GM19372 (cell line): ENCODE data around the gene LTA4H.
"Not testable (repeated sequence)": the region's sequence is repeated elsewhere in the genome, so short reads cannot be mapped to it uniquely, and the experiment has no call there.

Source experiments
- ATAC-seq: cut with Tn5 transposase; IDR thresholded peaks from one replicate; pipeline ENCODE4 v1.9.1; 2021; ENCODE audit warnings: mild to moderate bottlenecking, low read depth, moderate library complexity; ENCODE audit not compliant: unreplicated experiment

Gene LTA4H

DNA sequence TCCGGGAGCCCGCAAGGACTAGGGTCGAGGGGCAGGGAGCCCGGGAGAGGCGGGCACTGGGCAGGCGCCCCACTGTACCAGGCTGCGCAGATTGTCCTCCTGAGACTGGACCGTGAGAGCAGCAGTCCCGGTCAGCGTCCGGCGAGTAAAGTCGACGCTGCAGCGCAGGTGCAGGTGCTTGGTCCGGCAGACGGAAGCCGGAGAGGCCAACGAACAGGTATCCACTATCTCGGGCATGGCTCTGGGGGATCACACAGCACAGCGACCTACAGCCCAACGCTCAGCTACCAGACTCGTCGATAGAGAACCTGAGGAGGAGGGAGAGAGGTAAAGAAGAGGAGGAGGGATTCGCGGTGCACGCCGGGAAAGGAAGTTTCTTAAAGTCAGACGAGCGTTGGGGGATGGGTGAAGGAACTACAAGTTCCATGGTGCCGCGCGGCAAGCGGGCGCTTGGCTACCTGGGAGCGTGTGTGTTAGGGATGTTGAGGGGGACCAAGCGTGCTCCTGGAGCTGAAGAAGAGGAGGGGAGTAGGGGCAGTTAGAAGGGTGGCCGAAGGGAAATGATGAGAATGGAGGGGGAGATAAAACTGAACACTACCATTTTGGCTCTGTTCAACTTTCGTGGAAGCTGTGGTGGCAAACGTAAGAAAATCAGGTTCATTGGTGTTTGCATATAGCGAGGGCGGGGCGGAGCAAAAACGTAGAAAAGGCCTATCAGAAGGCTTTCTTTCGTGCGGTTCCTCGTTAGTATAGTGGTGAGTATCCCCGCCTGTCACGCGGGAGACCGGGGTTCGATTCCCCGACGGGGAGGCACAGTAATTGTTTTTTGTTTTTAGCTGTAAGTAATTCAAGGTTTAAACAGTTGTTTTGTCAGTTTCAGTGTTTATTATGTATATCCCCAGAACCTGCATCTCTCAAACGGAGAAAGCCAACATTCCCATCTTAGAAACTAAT, at the start of gene LTA4H:
LTA4H (minus strand) TSS at position 305 of the 954 bp plus-strand sequence; CDS start at position 237, 68 bp downstream.
- peak; percentile 90 for ATAC-seq

DNA sequence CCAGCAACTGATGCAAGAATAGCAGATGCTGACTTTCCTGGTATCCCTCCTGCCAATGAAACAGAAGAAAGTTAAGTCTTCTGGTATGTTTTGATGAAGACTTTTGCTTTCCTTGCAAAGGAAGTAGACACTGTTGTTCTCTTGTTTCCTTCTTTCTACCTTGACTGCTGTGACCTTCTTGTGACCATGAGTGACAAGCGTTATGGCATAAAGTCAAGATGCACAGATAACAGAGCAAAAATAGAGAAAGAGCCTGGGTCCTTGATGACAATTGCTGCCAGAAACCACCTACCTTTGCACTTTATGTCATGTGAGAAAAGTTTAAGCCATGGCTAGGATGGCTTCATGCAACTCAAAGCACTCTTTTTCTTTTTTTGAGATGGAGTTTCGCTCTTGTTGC, 49.2 kb upstream of the LTA4H start:
- ATAC-seq: no peak

DNA sequence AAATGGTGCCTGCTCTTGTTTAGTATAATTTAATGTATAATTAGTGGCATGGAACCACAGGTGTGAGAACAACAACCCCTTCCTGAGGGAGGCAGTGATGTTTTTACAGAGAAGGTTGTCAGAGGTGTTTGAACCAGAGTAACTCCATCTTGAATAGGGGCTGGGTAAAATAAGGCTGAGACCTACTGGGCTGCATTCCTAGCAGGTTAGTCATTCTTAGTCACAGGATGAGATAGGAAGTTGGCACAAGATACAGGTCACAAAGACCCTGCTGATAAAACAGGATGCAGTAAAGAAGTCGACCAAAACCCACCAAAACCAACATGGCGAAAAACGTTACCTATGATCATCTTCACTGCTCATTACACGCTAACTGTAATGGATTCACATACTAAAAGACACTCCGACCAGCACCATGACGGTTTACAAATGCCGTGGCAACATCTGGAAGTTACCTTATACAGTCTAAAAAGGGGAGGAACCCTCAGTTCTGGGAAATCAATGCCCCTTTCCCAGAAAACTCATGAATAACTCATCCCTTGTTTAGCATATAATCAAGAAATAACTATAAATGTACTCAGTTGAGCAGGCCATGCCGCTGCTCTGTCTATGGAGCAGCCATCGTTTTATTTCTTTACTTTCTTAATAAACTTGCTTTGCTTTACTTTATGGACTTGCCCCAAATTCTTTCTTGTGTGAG, 47.8 kb upstream of the LTA4H start:
- ATAC-seq: no peak

DNA sequence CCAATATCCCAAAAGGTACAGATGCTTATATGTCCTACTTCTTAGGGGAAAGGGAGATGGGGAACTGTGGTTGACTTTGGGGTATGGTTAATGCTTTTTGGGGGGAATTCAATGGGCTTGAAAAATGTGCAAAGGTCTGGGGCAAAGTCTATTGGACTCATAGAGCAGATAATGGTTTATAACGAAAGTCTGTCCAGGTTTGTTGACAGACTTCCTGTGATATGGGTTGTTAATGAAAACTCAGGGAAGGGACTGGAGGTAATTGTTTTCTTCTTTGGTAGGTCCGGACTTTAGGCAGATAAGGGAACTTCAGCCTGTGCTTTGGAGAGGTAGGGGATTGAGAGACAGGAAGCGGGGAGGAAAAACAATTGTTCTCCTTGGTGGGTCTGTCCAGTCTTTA, 46.2 kb upstream of the LTA4H start:
- no peak for ATAC-seq

DNA sequence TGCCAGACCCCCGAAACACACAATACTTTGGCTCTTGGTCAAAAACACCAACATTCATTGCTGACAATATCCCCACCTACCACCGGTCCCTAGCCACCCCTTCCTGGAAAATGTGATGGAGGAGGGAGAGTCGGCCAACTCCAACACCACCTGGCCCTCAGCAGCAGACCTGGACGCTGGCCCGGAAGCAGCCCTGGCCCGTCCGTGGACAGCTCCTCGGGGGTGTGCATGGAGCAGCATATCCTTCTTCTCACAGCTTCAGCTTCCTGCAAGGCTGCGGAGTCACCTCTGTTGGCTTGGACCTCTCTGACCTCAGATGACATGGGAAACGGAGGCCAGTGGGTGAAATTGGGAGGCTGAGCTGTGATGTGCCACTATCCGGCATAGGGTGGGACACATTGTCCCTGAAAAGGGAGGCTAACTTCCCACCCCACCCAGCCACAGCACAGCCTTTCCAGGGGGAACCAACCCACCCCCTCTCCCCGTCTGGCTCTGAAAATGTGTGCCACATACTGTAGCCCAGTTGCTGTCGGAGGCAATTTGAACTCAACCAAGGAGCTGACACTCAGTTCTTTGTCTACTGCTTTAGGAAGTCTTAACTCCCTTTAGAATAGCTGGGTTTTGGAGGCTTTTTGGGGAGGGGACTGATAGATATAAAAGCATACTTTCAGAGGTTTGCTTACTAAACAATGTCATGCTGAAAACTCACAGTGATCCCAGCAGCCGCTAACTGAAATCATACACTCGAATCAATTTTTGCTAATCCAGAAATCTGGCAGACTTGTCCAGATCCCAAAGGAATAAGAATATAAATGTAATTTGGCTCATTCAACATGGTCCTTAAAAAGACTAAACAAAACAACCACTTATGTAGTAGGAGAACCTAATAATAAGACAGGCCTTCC, 43.1 kb upstream of the LTA4H start:
- ATAC-seq: no peak

DNA sequence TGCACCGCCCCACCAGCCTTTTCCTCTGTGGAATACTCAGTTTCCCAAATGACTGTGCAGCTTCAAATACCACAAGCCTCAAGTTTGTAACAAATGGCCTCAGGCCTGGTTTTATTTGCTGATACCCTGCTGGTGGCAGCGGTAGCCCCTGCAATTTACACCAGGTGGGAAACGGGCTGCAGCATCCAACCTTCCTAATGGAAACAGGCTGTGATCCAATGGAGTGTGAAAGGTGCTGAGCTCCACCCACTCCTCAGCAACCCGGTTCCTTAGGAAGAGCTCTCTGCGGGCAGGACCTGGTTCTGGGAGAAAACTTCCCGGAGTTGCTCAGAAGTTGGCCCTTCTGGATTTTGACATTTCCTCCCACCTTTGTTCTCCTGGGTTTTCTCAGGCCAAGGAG, 41.7 kb upstream of the LTA4H start:
- no peak for ATAC-seq

DNA sequence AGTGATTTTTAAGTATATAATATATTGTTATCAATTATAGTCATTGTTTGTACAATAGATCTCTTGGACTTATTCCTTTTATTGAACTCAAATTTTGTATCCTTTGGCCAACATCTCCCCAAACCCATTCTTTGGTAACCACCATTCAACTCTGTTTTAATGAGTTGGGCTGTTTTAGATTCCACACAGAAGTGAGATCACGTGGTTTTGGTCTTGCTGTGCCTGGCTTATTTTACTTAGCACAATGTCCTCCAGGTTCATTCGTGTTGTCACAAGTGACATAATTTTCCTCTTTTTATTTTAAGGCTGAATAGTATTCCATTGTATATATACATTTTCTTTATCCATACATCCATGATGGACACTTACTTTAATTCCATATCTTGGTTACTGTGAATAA, 40.2 kb upstream of the LTA4H start:
- ATAC-seq: no peak

DNA sequence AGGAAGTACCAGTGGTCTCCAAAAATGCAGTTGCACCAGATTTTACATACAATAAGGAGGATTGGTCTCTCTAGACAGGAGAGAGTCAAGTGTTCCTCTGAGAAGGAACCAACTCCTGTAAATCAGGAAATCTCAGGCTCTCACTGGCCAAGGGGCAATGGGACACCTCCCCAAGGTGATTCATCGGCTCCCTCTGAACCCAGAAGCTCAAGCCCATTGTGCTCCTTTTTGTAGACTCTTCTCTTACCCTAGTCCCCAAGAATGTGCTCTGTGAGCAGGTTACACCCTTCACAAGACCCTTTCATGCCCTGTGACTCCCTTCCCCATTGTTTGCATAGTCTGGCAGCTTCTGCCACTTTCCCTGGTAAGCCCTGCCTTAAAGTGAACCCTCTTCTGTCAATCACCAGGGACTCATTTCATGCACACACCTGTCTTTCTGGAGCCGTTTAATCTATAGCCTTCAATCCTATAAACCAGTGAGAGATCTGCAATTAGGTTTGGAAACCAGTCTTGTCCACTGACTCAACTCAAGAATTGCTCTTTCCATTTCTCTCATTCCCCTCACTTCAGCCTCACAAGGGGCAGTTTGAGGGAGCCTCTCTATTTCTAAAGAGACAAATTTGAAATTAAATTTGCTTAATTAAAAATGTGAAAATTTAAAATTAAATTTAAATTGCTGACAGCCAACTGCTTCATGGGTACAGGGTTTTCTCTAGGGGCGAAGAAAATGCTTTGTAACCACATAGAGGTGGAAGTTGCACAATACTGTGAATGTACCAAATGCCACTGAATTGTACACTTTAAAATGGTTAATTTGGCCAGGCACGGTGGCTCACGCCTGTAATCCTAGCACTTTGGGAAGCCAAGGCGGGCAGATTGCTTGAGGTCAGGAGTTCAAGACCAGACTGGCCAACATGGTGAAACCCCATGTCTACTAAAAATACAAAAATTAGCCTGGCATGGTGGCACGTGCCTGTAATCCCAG, 38.3 kb upstream of the LTA4H start:
- ATAC-seq: no peak

DNA sequence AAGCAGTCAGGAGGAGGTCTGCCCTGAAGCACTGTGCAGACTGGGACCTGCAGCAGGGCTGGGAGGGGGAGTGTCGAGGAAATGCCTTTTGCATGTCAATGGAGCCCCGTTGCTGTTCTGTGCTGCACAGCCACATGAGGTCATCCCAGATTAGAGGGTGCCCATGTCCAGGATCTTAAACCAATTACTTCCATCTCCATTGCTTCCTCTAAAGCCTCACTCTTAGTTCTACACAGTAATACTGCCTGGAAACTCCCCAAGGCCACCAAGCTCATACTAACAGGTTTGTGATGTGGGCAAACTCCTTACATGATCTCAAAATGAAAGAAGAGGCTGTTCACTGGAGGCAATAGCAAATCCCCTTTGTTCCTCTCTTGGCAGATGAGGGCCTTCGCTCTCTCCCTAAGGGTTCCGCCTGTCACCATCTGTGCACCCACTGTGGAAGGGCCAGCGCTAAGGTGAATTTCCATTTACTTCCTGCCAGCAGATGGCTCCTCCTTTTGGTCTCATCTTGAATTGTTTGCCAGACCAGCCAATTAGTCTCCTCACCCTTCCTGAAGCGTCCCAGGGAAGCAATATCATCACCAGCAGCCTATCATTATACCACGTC, 35.4 kb upstream of the LTA4H start:
- ATAC-seq: no peak

DNA sequence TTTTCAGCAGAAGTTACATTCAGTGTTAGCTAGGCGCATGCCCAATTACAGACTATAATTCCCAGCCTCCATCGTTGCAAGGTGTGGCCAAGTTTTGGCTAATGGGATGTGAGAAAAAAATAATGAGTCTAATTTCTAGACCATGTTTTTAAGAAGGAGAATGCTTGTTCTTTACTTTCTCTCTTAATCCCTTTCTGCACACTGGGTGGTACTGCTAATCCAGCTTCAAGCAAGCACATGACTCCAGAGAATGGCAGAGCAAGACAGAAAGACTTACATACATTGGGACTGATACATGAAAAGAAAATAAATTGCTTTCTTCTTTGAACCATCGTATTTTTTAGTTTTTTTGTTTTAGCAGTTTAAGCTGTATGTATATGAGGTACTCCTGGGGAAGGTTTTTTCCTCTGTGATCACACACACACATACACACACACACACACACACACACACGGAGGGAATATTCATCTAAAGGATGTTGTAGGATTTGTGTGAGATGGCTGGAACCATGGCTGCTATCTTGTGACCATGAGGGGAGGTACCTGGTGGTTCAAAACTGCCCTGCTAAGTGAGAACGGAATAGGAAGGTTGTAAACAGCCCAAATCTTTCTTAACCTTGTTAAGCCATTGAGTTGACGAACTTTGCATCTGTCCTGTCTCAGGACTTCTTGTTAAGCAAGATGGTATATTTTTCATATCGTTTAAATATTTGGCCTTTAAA, 34.3 kb upstream of the LTA4H start:
- ATAC-seq: no peak

DNA sequence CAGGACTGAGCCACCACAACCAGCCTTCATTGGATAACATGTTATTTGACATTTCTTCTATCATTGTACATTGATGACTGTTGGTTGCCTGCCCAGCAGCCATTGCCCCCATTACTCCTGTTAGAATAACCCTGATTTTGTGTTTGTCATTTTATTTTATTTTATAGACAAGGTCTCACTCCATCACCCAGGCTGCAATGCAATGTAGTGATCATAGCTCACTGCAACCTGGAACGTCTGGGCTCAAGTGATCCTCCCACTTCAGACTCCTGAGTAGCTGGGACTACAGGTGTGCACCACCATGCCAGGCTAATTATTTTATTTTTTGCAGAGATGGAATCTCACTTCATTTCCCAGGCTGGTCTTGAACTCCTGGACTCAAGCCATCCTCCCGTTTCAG, 33.2 kb upstream of the LTA4H start:
- ATAC-seq: no peak

DNA sequence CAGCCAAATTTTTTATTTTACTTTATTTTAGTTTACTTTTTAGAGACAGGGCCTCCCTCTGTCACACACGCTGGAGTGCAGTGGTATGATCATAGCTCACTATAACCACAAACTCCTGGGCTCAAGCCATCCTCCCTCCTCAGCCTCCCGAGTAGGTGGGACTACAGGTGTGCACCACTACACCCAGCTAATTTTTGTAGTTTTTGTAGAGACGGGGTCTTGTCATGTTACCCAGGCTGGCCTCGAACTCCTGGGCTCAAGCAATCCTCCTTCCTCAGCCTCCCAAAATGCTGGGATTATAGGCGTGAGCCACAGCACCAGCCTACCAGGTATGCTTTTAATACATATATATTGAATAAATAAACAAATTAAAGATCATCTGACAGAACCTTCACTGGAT, 32.7 kb upstream of the LTA4H start:
- no peak for ATAC-seq

DNA sequence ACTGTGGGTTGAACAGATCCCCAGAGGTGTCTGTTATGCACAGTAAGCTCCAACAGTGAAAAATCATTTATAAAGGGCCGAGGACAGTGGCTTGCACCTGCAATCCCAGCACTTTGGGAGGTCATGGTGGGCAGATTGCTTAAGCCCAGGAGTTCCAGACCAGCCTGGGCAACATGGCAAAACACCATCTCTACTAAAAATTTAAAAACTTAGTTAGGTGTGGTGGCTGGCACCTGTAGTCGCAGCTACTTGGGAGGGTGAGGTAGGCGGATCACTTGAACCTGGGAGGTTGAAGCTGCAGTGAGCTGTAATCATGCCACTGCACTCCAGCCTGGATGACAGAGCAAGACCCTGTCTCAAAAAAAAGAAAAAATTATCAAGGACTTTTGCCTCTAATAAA, 30.4 kb upstream of the LTA4H start:
- not testable (repeated sequence) for ATAC-seq

DNA sequence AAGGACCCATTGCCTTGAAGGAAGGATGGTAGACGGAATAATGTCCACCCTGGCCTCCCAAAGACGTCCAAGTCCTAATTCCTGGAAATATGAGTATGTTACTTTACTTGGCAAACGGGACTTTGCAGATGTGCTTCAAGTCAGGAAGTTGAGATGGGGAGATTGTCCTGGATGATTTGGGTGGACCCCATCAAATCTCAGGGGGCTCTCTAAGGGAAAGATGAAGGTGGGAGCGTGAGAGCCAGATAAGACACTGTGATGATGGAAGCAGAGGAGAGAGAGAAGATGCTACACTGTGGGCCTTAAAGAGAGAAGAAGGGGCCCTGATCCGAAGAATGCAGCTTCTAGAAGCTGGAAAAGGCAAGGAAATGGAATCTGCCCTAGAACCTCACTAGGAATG, 29.6 kb upstream of the LTA4H start:
- no peak for ATAC-seq

DNA sequence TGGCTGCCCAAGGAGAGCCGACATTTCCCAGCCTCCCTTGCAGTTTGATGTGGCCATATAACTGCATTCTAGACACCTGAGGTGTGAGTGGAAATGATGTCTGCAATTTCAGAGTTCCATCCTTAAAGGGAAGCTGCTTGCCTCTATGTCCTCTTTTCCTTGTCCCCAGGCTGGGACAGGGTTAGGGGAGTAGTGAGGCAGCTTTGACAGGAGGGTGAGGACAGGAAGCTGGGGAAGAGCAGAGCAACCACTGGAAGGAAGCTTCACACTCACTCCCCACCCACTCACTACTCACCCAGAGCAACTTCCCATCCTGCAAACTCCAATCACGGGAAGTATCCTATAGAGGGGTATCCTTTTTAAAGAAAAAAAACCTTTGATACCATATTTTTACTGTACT, 28.9 kb upstream of the LTA4H start:
- no peak for ATAC-seq

DNA sequence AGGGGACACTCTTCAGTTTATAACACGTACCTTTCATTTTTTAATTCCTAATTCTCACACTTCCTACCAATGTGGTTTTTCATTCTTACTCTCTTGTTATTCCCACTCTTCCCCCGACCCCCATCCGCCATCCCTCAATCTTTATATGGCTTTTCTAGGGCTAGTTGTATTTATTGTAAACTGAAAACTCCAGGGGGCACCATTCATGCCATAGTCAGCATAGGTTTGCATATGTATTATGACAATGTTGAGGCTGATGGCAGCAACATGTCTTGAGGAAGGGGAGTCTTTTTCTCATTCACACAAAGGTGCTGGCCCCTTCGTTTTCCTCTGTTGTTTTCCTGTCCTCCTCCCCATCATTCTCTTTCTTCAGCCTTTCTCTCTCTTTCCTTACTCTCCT, 27.7 kb upstream of the LTA4H start:
- ATAC-seq: no peak

DNA sequence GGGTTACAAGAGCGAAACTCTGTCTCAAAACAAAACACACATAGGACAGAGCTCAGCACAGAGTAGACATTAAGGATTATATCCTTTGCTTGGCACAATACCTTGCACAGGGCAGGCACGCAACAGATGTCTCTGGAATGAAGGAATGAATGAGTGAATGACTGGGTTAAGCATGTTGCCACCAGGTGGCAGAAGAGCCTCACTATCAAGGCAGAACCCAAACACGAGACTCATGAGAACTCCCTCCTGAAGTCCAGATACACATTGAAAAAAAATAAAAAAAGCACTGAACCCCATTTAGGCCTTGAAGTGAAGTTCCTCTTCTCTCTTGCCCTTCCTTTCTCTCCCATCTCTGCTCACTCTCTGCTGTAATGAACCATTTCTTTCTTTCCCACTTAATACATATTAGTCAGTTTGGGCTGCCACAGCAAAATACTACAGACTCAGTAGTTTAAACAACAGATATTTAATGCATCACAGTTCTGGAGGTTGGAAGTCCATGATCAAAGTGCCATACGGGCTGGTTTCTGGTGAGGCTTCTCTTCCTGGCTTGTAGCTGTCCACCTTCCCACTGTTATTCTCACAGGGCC, 26.6 kb upstream of the LTA4H start:
- ATAC-seq: peak; percentile 83

DNA sequence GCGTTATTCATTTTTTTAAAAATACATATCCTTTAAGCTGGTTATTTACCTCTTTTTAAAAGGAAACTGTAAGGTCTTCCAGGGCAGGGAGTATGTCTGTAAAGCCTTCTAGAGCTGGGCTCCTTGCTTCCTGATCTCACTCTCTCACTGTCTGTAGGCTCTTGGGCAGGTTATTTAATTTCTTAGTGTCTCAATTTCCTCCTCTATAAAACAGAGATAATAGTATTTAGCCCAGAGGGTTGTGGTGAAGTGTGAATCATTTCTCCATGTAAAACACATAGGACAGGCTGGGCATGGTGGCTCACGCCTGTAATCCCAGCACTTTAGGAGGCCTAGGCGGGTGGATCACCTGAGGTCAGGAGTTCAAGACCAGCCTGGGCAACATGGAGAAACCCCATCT, 25.9 kb upstream of the LTA4H start:
- ATAC-seq: no peak
